Measurements from ENCODE around the gene NPC2.

- TF ChIP-seq CTCF (IDR thresholded peaks at IDR 0.05) = no peak
- TF ChIP-seq EP300 (IDR thresholded peaks at IDR 0.05; ENCODE audit: low read depth) = no peak
- TF ChIP-seq POLR2A (IDR thresholded peaks at IDR 0.05) = no peak
These were observed 4.2 kb downstream of the NPC2 start for GRCh38 chr14:74488786-74489397.
